Measurements from ENCODE around the gene FAM163B. TPM values are rescaled to one million over a fixed set of nuclear protein-coding genes. Genes with fewer than 3 reads are reported as not detected.

Gene FAM163B
- total RNA-seq, 1 experiment from 2014 or later, result not detected

GRCh38 chr9:133622555-133622954 is 13.4 kb upstream of the FAM163B start:
- DNase-seq, result no peak
- Mint-ChIP-seq H3K4me3 (ENCODE audit: low read depth, unreplicated experiment) (no peak overlapping the region), H3K27ac (ENCODE audit: unreplicated experiment) (no peak overlapping the region), H3K4me1 (ENCODE audit: low read depth, unreplicated experiment) (no peaks in the 10 kb centered on the region), H3K9me3 (ENCODE audit: low read depth, unreplicated experiment) (peaks cover 8% of the 10 kb centered on the region), H3K36me3 (ENCODE audit: insufficient read depth, unreplicated experiment) (no peaks in the 10 kb centered on the region), H3K27me3 (ENCODE audit: unreplicated experiment) (peaks cover 97% of the 10 kb centered on the region)
- BruUV-seq (replicated peaks), result no TSS peak
- no peak for TF ChIP-seq CTCF (IDR thresholded peaks at IDR 0.05; ENCODE audit: unreplicated experiment)
- CTCF ChIA-PET, result no interaction called here
- intact Hi-C loops (cut with micrococcal nuclease; ENCODE audit: unreplicated experiment), result no loop called here

- H3K27me3 Mint-ChIP-seq (ENCODE audit: unreplicated experiment), result peaks cover 97% of the 10 kb centered on the region
- no peaks in the 10 kb centered on the region for H3K4me1 Mint-ChIP-seq (ENCODE audit: low read depth, unreplicated experiment)
Measured at GRCh38 chr9:133621725-133622267, 12.6 kb upstream of the FAM163B start.

GRCh38 chr9:133619791-133620190 is 10.6 kb upstream of the FAM163B start:
- CTCF ChIA-PET, result no interaction called here
- peaks cover 97% of the 10 kb centered on the region for H3K27me3 Mint-ChIP-seq (ENCODE audit: unreplicated experiment)
- H3K4me1 Mint-ChIP-seq (ENCODE audit: low read depth, unreplicated experiment), result no peaks in the 10 kb centered on the region
- no peaks in the 10 kb centered on the region for H3K36me3 Mint-ChIP-seq (ENCODE audit: insufficient read depth, unreplicated experiment)
- intact Hi-C loops (cut with micrococcal nuclease; ENCODE audit: unreplicated experiment), result no loop called here
- H3K4me3 Mint-ChIP-seq (ENCODE audit: low read depth, unreplicated experiment), result no peak overlapping the region
- no TSS peak for BruUV-seq (replicated peaks)
- H3K9me3 Mint-ChIP-seq (ENCODE audit: low read depth, unreplicated experiment), result no peaks in the 10 kb centered on the region
- no peak for TF ChIP-seq CTCF (IDR thresholded peaks at IDR 0.05; ENCODE audit: unreplicated experiment)
- DNase-seq, result no peak
- H3K27ac Mint-ChIP-seq (ENCODE audit: unreplicated experiment), result no peak overlapping the region

More at GRCh38 chr9:133621725-133622267, 12.6 kb upstream of the FAM163B start:
- H3K9me3 Mint-ChIP-seq (ENCODE audit: low read depth, unreplicated experiment), result peaks cover 8% of the 10 kb centered on the region
- DNase-seq, result no peak
- CTCF ChIA-PET, result no interaction called here
- no peak for TF ChIP-seq CTCF (IDR thresholded peaks at IDR 0.05; ENCODE audit: unreplicated experiment)
- BruUV-seq (replicated peaks), result no TSS peak
- H3K27ac Mint-ChIP-seq (ENCODE audit: unreplicated experiment), result no peak overlapping the region
- H3K4me3 Mint-ChIP-seq (ENCODE audit: low read depth, unreplicated experiment), result no peak overlapping the region
- intact Hi-C loops (cut with micrococcal nuclease; ENCODE audit: unreplicated experiment), result no loop called here
- no peaks in the 10 kb centered on the region for H3K36me3 Mint-ChIP-seq (ENCODE audit: insufficient read depth, unreplicated experiment)

GRCh38 chr9:133618726-133619125 is 9.5 kb upstream of the FAM163B start:
- peaks cover 97% of the 10 kb centered on the region for H3K27me3 Mint-ChIP-seq (ENCODE audit: unreplicated experiment)
- no TSS peak for BruUV-seq (replicated peaks)
- no peak overlapping the region for H3K27ac Mint-ChIP-seq (ENCODE audit: unreplicated experiment)
- H3K4me3 Mint-ChIP-seq (ENCODE audit: low read depth, unreplicated experiment), result no peak overlapping the region
- intact Hi-C loops (cut with micrococcal nuclease; ENCODE audit: unreplicated experiment), result no loop called here
- no peak for DNase-seq
- no peaks in the 10 kb centered on the region for H3K9me3 Mint-ChIP-seq (ENCODE audit: low read depth, unreplicated experiment)
- CTCF ChIA-PET, result no interaction called here
- TF ChIP-seq CTCF (IDR thresholded peaks at IDR 0.05; ENCODE audit: unreplicated experiment), result no peak
- H3K4me1 Mint-ChIP-seq (ENCODE audit: low read depth, unreplicated experiment), result no peaks in the 10 kb centered on the region
- no peaks in the 10 kb centered on the region for H3K36me3 Mint-ChIP-seq (ENCODE audit: insufficient read depth, unreplicated experiment)

Measured in Calu3 (cell line).